Neural crest cell (in vitro differentiated cells): ENCODE measurements around the gene PTPRK. TPM values are rescaled to one million over a fixed set of nuclear protein-coding genes. Genes with fewer than 3 reads are reported as not detected.

Experiments used
- DNase-seq: peaks from one replicate; pipeline ENCODE4 v3.0.0; 2021; ENCODE audit warnings: low read depth, mixed read lengths, low spot score
- H3K27ac Mint-ChIP-seq: one replicate; pipeline ENCODE4 v1.8.0; 2021; ENCODE audit warnings: mild to moderate bottlenecking, mixed read lengths; ENCODE audit not compliant: unreplicated experiment
- H3K27me3 Mint-ChIP-seq: 2 replicates; pipeline ENCODE4 v1.8.0; 2021; ENCODE audit warnings: low read depth, mild to moderate bottlenecking, mixed read lengths
- H3K36me3 Mint-ChIP-seq: 2 replicates; pipeline ENCODE4 v1.8.0; 2021; ENCODE audit warnings: low read depth, mild to moderate bottlenecking, mixed read lengths
- H3K4me1 Mint-ChIP-seq: 2 replicates; pipeline ENCODE4 v1.8.0; 2021; ENCODE audit warnings: mixed read lengths
- H3K4me3 Mint-ChIP-seq: one replicate; pipeline ENCODE4 v1.8.0; 2021; ENCODE audit warnings: mild to moderate bottlenecking, mixed read lengths
- H3K9me3 Mint-ChIP-seq: 2 replicates; pipeline ENCODE4 v1.8.0; 2021; ENCODE audit warnings: mixed read lengths
- total RNA-seq: library from RNA; stranded (reverse); gene quantifications from 2 replicates; pipeline ENCODE4 v1.2.1, GENCODE V29; 2021
- TF ChIP-seq, protein P1 (sequence below): fragments of 200-600 bp; sonication (generic); conservative IDR thresholded peaks from 2 replicates; pipeline ENCODE4 v1.5.0; 2021; ENCODE audit warnings: antibody characterized with exemption, mild to moderate bottlenecking

PTPRK gene
- total RNA-seq, 1 donor from 2014 or later: 30.8 TPM

DNA sequence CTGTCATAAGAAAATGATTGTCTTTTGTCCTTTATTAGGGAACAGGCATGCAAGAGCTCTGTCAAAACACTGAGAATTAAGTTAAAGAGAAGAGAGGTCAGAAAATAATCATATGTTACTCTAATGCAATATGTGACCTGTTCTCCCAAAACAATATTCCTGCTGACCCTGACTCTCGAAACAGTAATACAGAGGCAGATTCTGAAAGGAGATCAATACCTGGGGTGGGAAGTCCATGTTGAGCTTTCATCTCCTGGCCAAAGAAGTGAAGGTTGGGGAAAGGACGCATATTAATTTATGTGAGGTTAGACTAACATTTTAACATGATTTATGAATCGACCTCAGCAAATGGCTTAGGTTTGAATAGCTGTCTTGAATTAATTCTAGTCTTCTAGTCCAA lies 243.0 kb downstream of the PTPRK start:
- Mint-ChIP-seq H3K4me1 (peaks cover 37% of the 10 kb centered on the region), H3K27me3 (no peaks in the 10 kb centered on the region), H3K36me3 (no peaks in the 10 kb centered on the region), H3K9me3 (no peaks in the 10 kb centered on the region), H3K27ac (no peak overlapping the region), H3K4me3 (no peak overlapping the region)
- TF ChIP-seq, protein P1, sequence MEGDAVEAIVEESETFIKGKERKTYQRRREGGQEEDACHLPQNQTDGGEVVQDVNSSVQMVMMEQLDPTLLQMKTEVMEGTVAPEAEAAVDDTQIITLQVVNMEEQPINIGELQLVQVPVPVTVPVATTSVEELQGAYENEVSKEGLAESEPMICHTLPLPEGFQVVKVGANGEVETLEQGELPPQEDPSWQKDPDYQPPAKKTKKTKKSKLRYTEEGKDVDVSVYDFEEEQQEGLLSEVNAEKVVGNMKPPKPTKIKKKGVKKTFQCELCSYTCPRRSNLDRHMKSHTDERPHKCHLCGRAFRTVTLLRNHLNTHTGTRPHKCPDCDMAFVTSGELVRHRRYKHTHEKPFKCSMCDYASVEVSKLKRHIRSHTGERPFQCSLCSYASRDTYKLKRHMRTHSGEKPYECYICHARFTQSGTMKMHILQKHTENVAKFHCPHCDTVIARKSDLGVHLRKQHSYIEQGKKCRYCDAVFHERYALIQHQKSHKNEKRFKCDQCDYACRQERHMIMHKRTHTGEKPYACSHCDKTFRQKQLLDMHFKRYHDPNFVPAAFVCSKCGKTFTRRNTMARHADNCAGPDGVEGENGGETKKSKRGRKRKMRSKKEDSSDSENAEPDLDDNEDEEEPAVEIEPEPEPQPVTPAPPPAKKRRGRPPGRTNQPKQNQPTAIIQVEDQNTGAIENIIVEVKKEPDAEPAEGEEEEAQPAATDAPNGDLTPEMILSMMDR: no peak
- no peak for DNase-seq

DNA sequence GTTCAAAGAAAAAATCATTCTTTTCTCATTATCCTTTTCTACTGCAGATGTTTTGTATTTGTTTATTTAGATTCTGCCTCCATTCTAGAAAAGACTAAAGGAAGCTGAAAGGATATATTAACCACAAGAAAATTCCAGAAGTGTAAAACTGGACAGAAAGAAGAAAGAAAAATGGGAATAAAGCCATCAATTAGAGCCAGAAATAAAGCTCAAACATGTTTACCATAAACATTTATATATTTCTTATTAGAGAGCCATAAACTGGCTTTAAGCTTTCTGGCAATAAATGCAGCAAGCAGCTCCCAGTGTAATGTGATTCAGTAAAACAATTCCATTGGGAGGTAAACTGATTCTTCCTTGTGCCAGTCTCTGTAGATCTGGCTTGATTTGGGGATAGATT lies 244.1 kb downstream of the PTPRK start:
- H3K4me3 Mint-ChIP-seq: no peak overlapping the region
- H3K27me3 Mint-ChIP-seq: no peaks in the 10 kb centered on the region
- no peaks in the 10 kb centered on the region for H3K9me3 Mint-ChIP-seq
- no peaks in the 10 kb centered on the region for H3K36me3 Mint-ChIP-seq
- no peak overlapping the region for H3K27ac Mint-ChIP-seq
- no peak for DNase-seq
- peaks cover 31% of the 10 kb centered on the region for H3K4me1 Mint-ChIP-seq
- TF ChIP-seq, protein P1: no peak

GRCh38 chr6:128275681-128276080 lies 244.7 kb downstream of the PTPRK start:
- H3K27ac Mint-ChIP-seq: no peak overlapping the region
- H3K27me3 Mint-ChIP-seq: no peaks in the 10 kb centered on the region
- H3K4me3 Mint-ChIP-seq: no peak overlapping the region
- TF ChIP-seq, protein P1: no peak
- H3K36me3 Mint-ChIP-seq: no peaks in the 10 kb centered on the region
- H3K4me1 Mint-ChIP-seq: peaks cover 26% of the 10 kb centered on the region
- no peaks in the 10 kb centered on the region for H3K9me3 Mint-ChIP-seq
- no peak for DNase-seq

DNA sequence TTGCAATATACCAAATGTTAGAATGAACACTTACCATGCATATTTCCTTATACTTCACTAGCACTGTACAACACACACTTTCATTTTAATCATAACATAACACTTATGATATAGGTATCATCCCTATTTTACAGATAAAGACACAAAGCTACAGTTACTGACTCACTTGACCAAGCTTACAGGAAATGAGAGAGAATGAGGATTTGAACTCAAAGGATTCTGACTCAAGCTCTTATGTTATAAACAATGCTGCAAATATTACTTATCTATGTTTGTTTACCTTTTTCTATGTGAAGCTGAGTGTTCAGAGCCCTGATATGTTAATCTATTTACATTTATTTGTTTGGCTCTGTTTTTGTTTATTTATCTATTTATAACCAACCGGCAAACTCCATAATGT lies 245.4 kb downstream of the PTPRK start:
- no peaks in the 10 kb centered on the region for H3K27me3 Mint-ChIP-seq
- TF ChIP-seq, protein P1: no peak
- H3K27ac Mint-ChIP-seq: peak overlapping the region; percentile 9

DNA sequence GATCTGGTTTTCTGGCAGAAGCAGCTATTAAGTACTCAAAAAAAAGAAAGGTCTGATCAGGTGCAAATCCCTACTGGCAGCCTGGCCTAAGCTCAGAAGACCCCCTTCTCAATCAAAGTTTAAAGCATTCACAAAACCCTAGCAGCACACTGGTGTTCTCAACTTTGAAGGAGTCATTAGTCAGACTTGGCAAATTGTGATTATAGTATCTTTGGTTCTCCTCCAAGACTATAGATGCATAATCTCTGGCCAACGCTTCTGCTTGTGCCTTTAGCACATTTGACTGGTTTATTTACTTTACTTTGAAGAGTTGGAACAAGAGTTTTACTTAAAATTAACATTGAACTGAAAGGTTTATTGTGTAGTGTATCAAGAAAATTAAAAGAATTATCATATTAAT lies 248.9 kb downstream of the PTPRK start:
- Mint-ChIP-seq H3K27me3 (no peaks in the 10 kb centered on the region), H3K9me3 (no peaks in the 10 kb centered on the region), H3K4me1 (peaks cover 2% of the 10 kb centered on the region), H3K36me3 (no peaks in the 10 kb centered on the region), H3K27ac (no peak overlapping the region), H3K4me3 (no peak overlapping the region)
- TF ChIP-seq, protein P1: no peak
- no peak for DNase-seq

More for the DNA sequence above, 245.4 kb downstream of the PTPRK start:
- Mint-ChIP-seq H3K36me3 (no peaks in the 10 kb centered on the region), H3K4me1 (peaks cover 24% of the 10 kb centered on the region), H3K9me3 (no peaks in the 10 kb centered on the region), H3K4me3 (no peak overlapping the region)
- DNase-seq: no peak

- Mint-ChIP-seq H3K27ac (no peak overlapping the region), H3K9me3 (no peaks in the 10 kb centered on the region), H3K4me3 (no peak overlapping the region), H3K27me3 (no peaks in the 10 kb centered on the region), H3K36me3 (no peaks in the 10 kb centered on the region), H3K4me1 (no peaks in the 10 kb centered on the region)
- no peak for DNase-seq
- TF ChIP-seq, protein P1: no peak
Observed at GRCh38 chr6:128271011-128271410, 249.4 kb downstream of the PTPRK start.
